Neural cell (in vitro differentiated cells): ENCODE results near the gene SARS1.

Source experiments
- CTCF ChIP-seq: fragments of 450-650 bp; IDR thresholded peaks from 2 replicates; pipeline ENCODE4 v1.5.1; 2014; ENCODE audit warnings: antibody characterized with exemption, mild to moderate bottlenecking, moderate library complexity; ENCODE audit not compliant: poor library complexity, severe bottlenecking
- EP300 ChIP-seq: fragments of 450-650 bp; conservative IDR thresholded peaks from 2 replicates; pipeline ENCODE4 v1.6.1; 2014; ENCODE audit warnings: antibody characterized with exemption, mild to moderate bottlenecking, moderate library complexity; ENCODE audit not compliant: poor library complexity, severe bottlenecking
- EZH2 ChIP-seq: fragments of 200-600, 300-800 bp; shearing (Covaris generic), sonication (generic); IDR thresholded peaks from 2 replicates; pipeline ENCODE4 v1.6.1; 2014; ENCODE audit warnings: antibody characterized with exemption, low read length, borderline replicate concordance, mild to moderate bottlenecking; ENCODE audit not compliant: insufficient read depth, poor library complexity, severe bottlenecking
- POLR2AphosphoS5 ChIP-seq: IDR thresholded peaks from 2 replicates; pipeline ENCODE4 v1.6.1; 2012
- REST ChIP-seq: IDR thresholded peaks from 2 replicates; pipeline ENCODE4 v1.6.1; 2012; ENCODE audit warnings: borderline replicate concordance
- TAF1 ChIP-seq: IDR thresholded peaks from 2 replicates; pipeline ENCODE4 v1.6.1; 2012; ENCODE audit warnings: low read depth

GRCh38 chr1:109256085-109256484, 42.4 kb downstream of the SARS1 start:
- TF ChIP-seq REST: no peak
- TF ChIP-seq CTCF: no peak
- TF ChIP-seq POLR2AphosphoS5: no peak
- TF ChIP-seq TAF1: no peak
- no peak for TF ChIP-seq EZH2
- TF ChIP-seq EP300: no peak
